HepG2 (cell line): ENCODE measurements around the gene TRMT112. TPM values are rescaled to one million over a fixed set of nuclear protein-coding genes. Genes with fewer than 3 reads are reported as not detected.

Source experiments
- AKNA ChIP-seq: sonication (generic); formaldehyde crosslinking; IDR thresholded peaks from 2 replicates; pipeline ENCODE4 v1.4.0; 2020; ENCODE audit warnings: missing genetic modification reagents, borderline replicate concordance
- E2F1 ChIP-seq: sonication (generic); formaldehyde crosslinking; IDR thresholded peaks from 2 replicates; pipeline ENCODE4 v1.5.0; 2020; ENCODE audit warnings: missing genetic modification reagents
- EED ChIP-seq: sonication (generic); formaldehyde crosslinking; IDR thresholded peaks from 2 replicates; pipeline ENCODE4 v1.5.0; 2020; ENCODE audit warnings: mild to moderate bottlenecking, missing genetic modification reagents
- GATAD2A ChIP-seq: IDR thresholded peaks from 2 replicates; pipeline ENCODE4 v1.6.1; 2016
- HHEX ChIP-seq: IDR thresholded peaks from 2 replicates; pipeline ENCODE4 v1.6.1; 2016; ENCODE audit warnings: control low read depth
- KAT8 ChIP-seq: IDR thresholded peaks from 2 replicates; pipeline ENCODE4 v1.6.1; 2016; ENCODE audit warnings: missing genetic modification reagents, missing compliant biosample characterization
- KDM4B ChIP-seq: sonication (generic); formaldehyde crosslinking; IDR thresholded peaks from 2 replicates; pipeline ENCODE4 v1.4.0; 2020; ENCODE audit warnings: missing genetic modification reagents
- MBNL3 ChIP-seq: fragments of 250-450 bp; sonication (Bioruptor Pico); conservative IDR thresholded peaks from 2 replicates; pipeline ENCODE4 v1.8.0; 2022; ENCODE audit warnings: mild to moderate bottlenecking, inconsistent platforms
- SETDB1 ChIP-seq: sonication (generic); formaldehyde crosslinking; IDR thresholded peaks from 2 replicates; pipeline ENCODE4 v1.5.1; 2020; ENCODE audit warnings: missing genetic modification reagents, mild to moderate bottlenecking, borderline replicate concordance
- SRY ChIP-seq: sonication (generic); formaldehyde crosslinking; IDR thresholded peaks from 2 replicates; pipeline ENCODE4 v1.8.0; 2022; ENCODE audit warnings: mild to moderate bottlenecking, missing genetic modification reagents
- U2AF1 ChIP-seq: fragments of 200-400 bp; formaldehyde crosslinking; optimal IDR thresholded peaks from 2 replicates; pipeline ENCODE3; 2017; ENCODE audit warnings: mild to moderate bottlenecking, low read depth, low read length
- ZBTB49 ChIP-seq: sonication (generic); formaldehyde crosslinking; IDR thresholded peaks from 2 replicates; pipeline ENCODE4 v1.4.0; 2020; ENCODE audit warnings: missing genetic modification reagents, borderline replicate concordance
- ZNF253 ChIP-seq: sonication (generic); formaldehyde crosslinking; IDR thresholded peaks from 2 replicates; pipeline ENCODE4 v1.8.0; 2022; ENCODE audit warnings: mild to moderate bottlenecking, missing genetic modification reagents, borderline replicate concordance
- ZNF296 ChIP-seq: sonication (generic); formaldehyde crosslinking; conservative IDR thresholded peaks from 2 replicates; pipeline ENCODE4 v1.5.0; 2020; ENCODE audit warnings: mild to moderate bottlenecking, missing genetic modification reagents
- ZNF326 ChIP-seq: sonication (generic); formaldehyde crosslinking; IDR thresholded peaks from 2 replicates; pipeline ENCODE4 v1.4.0; 2020; ENCODE audit warnings: missing genetic modification reagents, borderline replicate concordance
- ZNF383 ChIP-seq: sonication (generic); formaldehyde crosslinking; IDR thresholded peaks from 2 replicates; pipeline ENCODE4 v1.4.0; 2020; ENCODE audit warnings: missing genetic modification reagents, mild to moderate bottlenecking, borderline replicate concordance
- ZNF550 ChIP-seq: sonication (generic); formaldehyde crosslinking; IDR thresholded peaks from 2 replicates; pipeline ENCODE4 v1.4.0; 2020; ENCODE audit warnings: mild to moderate bottlenecking, missing genetic modification reagents, borderline replicate concordance
- ZNF7 ChIP-seq: IDR thresholded peaks from 2 replicates; pipeline ENCODE4 v1.6.1; 2016; ENCODE audit warnings: missing biosample characterization, missing genetic modification reagents
- ZZZ3 ChIP-seq: sonication (generic); formaldehyde crosslinking; IDR thresholded peaks from 2 replicates; pipeline ENCODE4 v1.4.0; 2020; ENCODE audit warnings: missing genetic modification reagents, mild to moderate bottlenecking, borderline replicate concordance
- polyA plus RNA-seq, 8 experiments: library from polyadenylated mRNA; depleted of rRNA in 3 of 8; stranded (reverse) in 7 of 8; unstranded in 1 of 8; fragments of >200 nt; fragmentation: Illumina TruSeq in 4 of 8; extraction: Trizol in 4 of 8; gene quantifications; 2 replicates each; pipeline versions ENCODE4 v1.2.1 to v1.2.3, GENCODE V29; 2011 to 2016; ENCODE audit warnings: low read depth in 4 of 8, missing spikeins in 1 of 8, mixed read lengths in 1 of 8; ENCODE audit not compliant: insufficient read depth in 1 of 8
- total RNA-seq, 5 experiments: library from RNA; depleted of rRNA; stranded (reverse); fragments of >200 nt; fragmentation: Illumina TruSeq; extraction: Trizol; gene quantifications; 2 replicates each; pipeline ENCODE4 v1.2.3, GENCODE V29; 2016; ENCODE audit warnings: low read depth in 1 of 5
- TF ChIP-seq, protein P1 (sequence below): IDR thresholded peaks from 2 replicates; pipeline ENCODE4 v1.6.1; 2016; ENCODE audit warnings: low read depth, borderline replicate concordance
- TF ChIP-seq, protein P2 (sequence below), 2 experiments: fragments of 450-650 bp in 1 of 2; sonication (generic) in 1 of 2; formaldehyde crosslinking; IDR thresholded peaks; 2 replicates each; pipeline versions ENCODE4 v1.5.0 to v1.8.0; 2020 to 2022; ENCODE audit warnings: mild to moderate bottlenecking in 1 of 2, missing genetic modification reagents in 1 of 2

Gene TRMT112
- total and polyA plus RNA-seq, 2 of the 13 experiments (the other 11 are each of a cell fraction or from before 2014, with no cell fraction given): 186 to 409 TPM

- TF ChIP-seq AKNA (CRISPR knock-in tag): no peak
- peak; percentile 46 for TF ChIP-seq U2AF1
- TF ChIP-seq ZZZ3 (CRISPR knock-in tag): peak; percentile 32; the same call in 1 of the 2 replicates
- TF ChIP-seq ZBTB49: no peak
- no peak for TF ChIP-seq ZNF550 (CRISPR knock-in tag)
- TF ChIP-seq SRY (CRISPR knock-in tag): no peak
- peak; percentile 75 for TF ChIP-seq GATAD2A (CRISPR knock-in tag)
- TF ChIP-seq KDM4B: peak; percentile 30
- no peak for TF ChIP-seq MBNL3
- 0 out of 2 replicates have a peak, but pooled peaks have one; percentile 40 for TF ChIP-seq E2F1
- no peak for TF ChIP-seq ZNF383
- TF ChIP-seq ZNF7 (CRISPR knock-in tag): no peak
- peak; percentile 97 for TF ChIP-seq KAT8 (CRISPR knock-in tag)
- TF ChIP-seq ZNF253: no peak
- TF ChIP-seq ZNF326 (CRISPR knock-in tag): 0 out of 2 replicates have a peak, but pooled peaks have one; percentile 23
- TF ChIP-seq, protein P1, sequence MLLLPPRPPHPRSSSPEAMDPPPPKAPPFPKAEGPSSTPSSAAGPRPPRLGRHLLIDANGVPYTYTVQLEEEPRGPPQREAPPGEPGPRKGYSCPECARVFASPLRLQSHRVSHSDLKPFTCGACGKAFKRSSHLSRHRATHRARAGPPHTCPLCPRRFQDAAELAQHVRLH: peak; percentile 92; the same call in 1 of the 2 replicates
- TF ChIP-seq, protein P2, sequence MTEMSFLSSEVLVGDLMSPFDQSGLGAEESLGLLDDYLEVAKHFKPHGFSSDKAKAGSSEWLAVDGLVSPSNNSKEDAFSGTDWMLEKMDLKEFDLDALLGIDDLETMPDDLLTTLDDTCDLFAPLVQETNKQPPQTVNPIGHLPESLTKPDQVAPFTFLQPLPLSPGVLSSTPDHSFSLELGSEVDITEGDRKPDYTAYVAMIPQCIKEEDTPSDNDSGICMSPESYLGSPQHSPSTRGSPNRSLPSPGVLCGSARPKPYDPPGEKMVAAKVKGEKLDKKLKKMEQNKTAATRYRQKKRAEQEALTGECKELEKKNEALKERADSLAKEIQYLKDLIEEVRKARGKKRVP (CRISPR knock-in tag; IDR thresholded peaks at IDR 0.05): no peak; a peak in 1 of 4 replicates
- TF ChIP-seq ZNF296 (CRISPR knock-in tag): no peak
- no peak for TF ChIP-seq HHEX
- no peak for TF ChIP-seq SETDB1 (CRISPR knock-in tag)
- no peak for TF ChIP-seq EED (CRISPR knock-in tag)
These were observed 47.7 kb downstream of the TRMT112 start (continued) for GRCh38 chr11:64269540-64270220.
